B cell (primary cell): ENCODE results near the gene GPRC5B. TPM values are rescaled to one million over a fixed set of nuclear protein-coding genes. Genes with fewer than 3 reads are reported as not detected.

ENCODE experiments used
- ATAC-seq: fragments of 200-7000 bp; cut with Tn5 transposase; one replicate; pipeline ENCODE4 v1.10.0; 2021; ENCODE audit warnings: low read depth, mild to moderate bottlenecking, moderate number of reproducible peaks, moderate library complexity
- CTCF ChIA-PET: fragments of 350-600 bp; sonication (Branson Sonifier 250); formaldehyde crosslinking; loops from one replicate; lab custom pipeline; 2021; ENCODE audit warnings: antibody characterized with exemption, inconsistent platforms; lab: Charles Lee
- POLR2A ChIA-PET: fragments of 350-600 bp; sonication (Branson Sonifier 250); formaldehyde crosslinking; loops from one replicate; lab custom pipeline; 2021; ENCODE audit warnings: antibody characterized with exemption; lab: Charles Lee
- DNase-seq: peaks from one replicate; pipeline ENCODE4 v3.0.0; 2013
- H2AFZ ChIP-seq: 2 replicates; pipeline ENCODE4 v1.6.1; 2012; ENCODE audit warnings: mild to moderate bottlenecking, low read depth, low read length; ENCODE audit not compliant: insufficient read depth, poor library complexity, severe bottlenecking
- H3K27ac ChIP-seq, 2 donors: 1 replicate in 1 of 2; 2 replicates in 1 of 2; pipeline ENCODE4 v1.5.1; 2012 to 2013; ENCODE audit warnings: low read length in 2 of 2, mild to moderate bottlenecking in 2 of 2, moderate library complexity in 1 of 2
- H3K27me3 ChIP-seq, 4 experiments: fragments of 200-600 bp in 1 of 4; sonication (generic) in 1 of 4; replicated peaks in 1 of 4; 1 replicate in 2 of 4; 2 replicates in 2 of 4; pipeline versions ENCODE4 v1.6.1 to v1.7.0; 2013 to 2016; ENCODE audit warnings: low read length in 3 of 4, mild to moderate bottlenecking in 2 of 4, mixed read lengths in 1 of 4, moderate library complexity in 1 of 4; ENCODE audit not compliant: insufficient read depth in 4 of 4, control insufficient read depth in 3 of 4; ENCODE audit errors: control extremely low read depth in 1 of 4
- H3K36me3 ChIP-seq, 2 experiments: replicated peaks in 1 of 2; 1 replicate in 1 of 2; 2 replicates in 1 of 2; pipeline versions ENCODE4 v1.6.1 to v1.7.1; 2013; ENCODE audit warnings: low read length in 1 of 2; ENCODE audit not compliant: insufficient read depth in 2 of 2, control insufficient read depth in 1 of 2; ENCODE audit errors: control extremely low read depth in 1 of 2, extremely low read depth in 1 of 2
- H3K4me1 ChIP-seq, 2 donors: fragments of 200-600 bp in 1 of 2; sonication (generic) in 1 of 2; 1 replicate in 1 of 2; 2 replicates in 1 of 2; pipeline versions ENCODE4 v1.5.1 to v1.6.1; 2013 to 2017; ENCODE audit warnings: low read length in 2 of 2; ENCODE audit not compliant: control insufficient read depth in 2 of 2, insufficient read depth in 2 of 2
- H3K4me2 ChIP-seq: replicated peaks from 2 replicates; pipeline ENCODE3; 2012; ENCODE audit warnings: mild to moderate bottlenecking, low read depth, low read length; ENCODE audit not compliant: poor library complexity, severe bottlenecking
- H3K4me3 ChIP-seq, 5 experiments: fragments of 200-600 bp in 1 of 5; sonication (generic) in 1 of 5; 1 replicate in 3 of 5; 2 replicates in 2 of 5; pipeline versions ENCODE4 v1.5.1 to v1.7.0; 2011 to 2016; ENCODE audit warnings: low read length in 4 of 5, mild to moderate bottlenecking in 4 of 5, low read depth in 2 of 5, control low read depth in 1 of 5, moderate library complexity in 1 of 5; ENCODE audit not compliant: insufficient read depth in 1 of 5; ENCODE audit errors: control extremely low read depth in 1 of 5, extremely low read depth in 1 of 5
- H3K79me2 ChIP-seq: fragments of 200-600 bp; sonication (generic); one replicate; pipeline ENCODE4 v1.6.0; 2016; ENCODE audit warnings: low read length; ENCODE audit not compliant: control insufficient read depth, insufficient read depth
- H3K9ac ChIP-seq: fragments of 200-600 bp; sonication (generic); 2 replicates; pipeline ENCODE4 v1.6.1; 2017; ENCODE audit warnings: mild to moderate bottlenecking, low read length, moderate library complexity
- H3K9me3 ChIP-seq, 3 donors: one replicate each; pipeline versions ENCODE4 v1.6.1 to v1.7.1; 2013; ENCODE audit warnings: low read length in 2 of 3; ENCODE audit not compliant: control insufficient read depth in 2 of 3, insufficient read depth in 1 of 3; ENCODE audit errors: control extremely low read depth in 1 of 3
- H4K20me1 ChIP-seq: 2 replicates; pipeline ENCODE4 v1.6.0; 2012; ENCODE audit warnings: mild to moderate bottlenecking, low read length; ENCODE audit not compliant: insufficient read depth, control insufficient read depth, poor library complexity, severe bottlenecking
- H3K27ac Mint-ChIP-seq: one replicate; pipeline ENCODE4 v1.8.0; 2021; ENCODE audit warnings: mixed read lengths
- H3K27me3 Mint-ChIP-seq: one replicate; pipeline ENCODE4 v1.8.0; 2021; ENCODE audit warnings: mixed read lengths
- H3K4me1 Mint-ChIP-seq: one replicate; pipeline ENCODE4 v1.8.0; 2021; ENCODE audit warnings: mixed read lengths
- H3K4me3 Mint-ChIP-seq: one replicate; pipeline ENCODE4 v1.8.0; 2021; ENCODE audit warnings: mixed read lengths
- H3K9me3 Mint-ChIP-seq: one replicate; pipeline ENCODE4 v1.8.0; 2022; ENCODE audit warnings: mixed read lengths; ENCODE audit not compliant: insufficient read depth
- EZH2 ChIP-seq: IDR thresholded peaks from 2 replicates; pipeline ENCODE4 v1.6.1; 2012; ENCODE audit warnings: borderline replicate concordance, low read depth, mild to moderate bottlenecking, moderate library complexity, low read length; ENCODE audit not compliant: insufficient read depth, poor library complexity, severe bottlenecking
- WGBS: methylation state at CpG from one replicate; pipeline ENCODE4 v1.1.5; 2013; ENCODE audit warnings: missing lambda C conversion rate; ENCODE audit not compliant: insufficient coverage; 5-methylcytosine and 5-hydroxymethylcytosine counted together
- intact Hi-C: fragments of 100-400 bp; cut with micrococcal nuclease; formaldehyde crosslinking; loops from one replicate; pipeline ENCODE4 v1.10.0; 2022
- polyA plus RNA-seq: library from polyadenylated mRNA; depleted of rRNA; stranded (reverse); fragments of >200 nt; gene quantifications from 2 replicates; pipeline ENCODE4 v1.2.3, GENCODE V29; 2012
- total RNA-seq, 2 donors: library from RNA; stranded (reverse); fragments of 120-200 nt in 1 of 2; gene quantifications; 1 replicate in 1 of 2; 2 replicates in 1 of 2; pipeline versions ENCODE4 v1.2.3 to v1.2.4, GENCODE V29; 2013 to 2022
- TF ChIP-seq, protein P1 (sequence below): fragments of 200-600 bp; IDR thresholded peaks from one replicate; pipeline ENCODE4 v1.8.0; 2022; ENCODE audit warnings: antibody characterized with exemption, mild to moderate bottlenecking

Gene GPRC5B
- total and polyA plus RNA-seq, 2 donors (not counting 1 experiment from before 2014, with no cell fraction given), result not detected

DNA sequence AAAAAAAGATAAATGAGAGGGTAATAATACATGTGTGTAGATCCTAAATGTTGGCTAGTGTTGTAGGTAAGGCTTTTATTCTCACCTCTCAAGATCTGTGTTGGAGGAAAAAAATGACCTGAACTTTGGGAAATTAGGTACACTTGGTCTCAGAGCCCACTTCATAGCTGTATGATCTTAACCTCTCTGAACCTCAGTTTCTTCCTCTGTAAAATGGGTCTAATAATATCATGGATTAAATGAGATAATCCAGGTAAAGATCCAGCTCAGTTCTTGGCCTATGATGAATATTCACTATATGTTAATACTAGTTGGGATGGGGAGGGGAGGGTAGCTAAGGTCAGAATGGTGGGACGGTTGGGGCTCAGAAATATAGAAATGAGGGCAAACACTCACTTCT, 24.3 kb upstream of the GPRC5B start:
- Histone ChIP-seq H3K4me3 (no peak overlapping the region), H3K9ac (no peak overlapping the region), H3K4me2 (no peak overlapping the region), H3K9me3 (peaks cover 0 to 10% (median 3%) of the 10 kb centered on the region in 3 donors), H3K27ac (no peak overlapping the region), H3K4me1 (peaks cover 0 to 5% of the 10 kb centered on the region in 2 donors), H4K20me1 (no peaks in the 10 kb centered on the region), H3K79me2 (no peaks in the 10 kb centered on the region), H3K27me3 (peaks cover 0 to 10% (median 0%) of the 10 kb centered on the region in 4 experiments), H2AFZ (no peak overlapping the region), H3K36me3 (no peaks in the 10 kb centered on the region)
- no CpG with 5 or more reads among the region's 1 CpG for WGBS
- Mint-ChIP-seq H3K9me3 (no peaks in the 10 kb centered on the region), H3K4me1 (peaks cover 6% of the 10 kb centered on the region), H3K4me3 (no peak overlapping the region), H3K27me3 (peaks cover 28% of the 10 kb centered on the region), H3K27ac (no peak overlapping the region)
- POLR2A ChIA-PET, result no interaction called here
- TF ChIP-seq, protein P1, sequence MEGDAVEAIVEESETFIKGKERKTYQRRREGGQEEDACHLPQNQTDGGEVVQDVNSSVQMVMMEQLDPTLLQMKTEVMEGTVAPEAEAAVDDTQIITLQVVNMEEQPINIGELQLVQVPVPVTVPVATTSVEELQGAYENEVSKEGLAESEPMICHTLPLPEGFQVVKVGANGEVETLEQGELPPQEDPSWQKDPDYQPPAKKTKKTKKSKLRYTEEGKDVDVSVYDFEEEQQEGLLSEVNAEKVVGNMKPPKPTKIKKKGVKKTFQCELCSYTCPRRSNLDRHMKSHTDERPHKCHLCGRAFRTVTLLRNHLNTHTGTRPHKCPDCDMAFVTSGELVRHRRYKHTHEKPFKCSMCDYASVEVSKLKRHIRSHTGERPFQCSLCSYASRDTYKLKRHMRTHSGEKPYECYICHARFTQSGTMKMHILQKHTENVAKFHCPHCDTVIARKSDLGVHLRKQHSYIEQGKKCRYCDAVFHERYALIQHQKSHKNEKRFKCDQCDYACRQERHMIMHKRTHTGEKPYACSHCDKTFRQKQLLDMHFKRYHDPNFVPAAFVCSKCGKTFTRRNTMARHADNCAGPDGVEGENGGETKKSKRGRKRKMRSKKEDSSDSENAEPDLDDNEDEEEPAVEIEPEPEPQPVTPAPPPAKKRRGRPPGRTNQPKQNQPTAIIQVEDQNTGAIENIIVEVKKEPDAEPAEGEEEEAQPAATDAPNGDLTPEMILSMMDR, result no peak
- no peak for TF ChIP-seq EZH2
- ATAC-seq, result no peak
- intact Hi-C loops, result no loop called here
- no peak for DNase-seq
- CTCF ChIA-PET, result interaction anchor here (0.9 to 2.8 kb wide), 3 partner anchors 11 to 475 kb away, joined by 3 to 26 read pairs (median 3); no protein-coding TSS in a partner anchor

DNA sequence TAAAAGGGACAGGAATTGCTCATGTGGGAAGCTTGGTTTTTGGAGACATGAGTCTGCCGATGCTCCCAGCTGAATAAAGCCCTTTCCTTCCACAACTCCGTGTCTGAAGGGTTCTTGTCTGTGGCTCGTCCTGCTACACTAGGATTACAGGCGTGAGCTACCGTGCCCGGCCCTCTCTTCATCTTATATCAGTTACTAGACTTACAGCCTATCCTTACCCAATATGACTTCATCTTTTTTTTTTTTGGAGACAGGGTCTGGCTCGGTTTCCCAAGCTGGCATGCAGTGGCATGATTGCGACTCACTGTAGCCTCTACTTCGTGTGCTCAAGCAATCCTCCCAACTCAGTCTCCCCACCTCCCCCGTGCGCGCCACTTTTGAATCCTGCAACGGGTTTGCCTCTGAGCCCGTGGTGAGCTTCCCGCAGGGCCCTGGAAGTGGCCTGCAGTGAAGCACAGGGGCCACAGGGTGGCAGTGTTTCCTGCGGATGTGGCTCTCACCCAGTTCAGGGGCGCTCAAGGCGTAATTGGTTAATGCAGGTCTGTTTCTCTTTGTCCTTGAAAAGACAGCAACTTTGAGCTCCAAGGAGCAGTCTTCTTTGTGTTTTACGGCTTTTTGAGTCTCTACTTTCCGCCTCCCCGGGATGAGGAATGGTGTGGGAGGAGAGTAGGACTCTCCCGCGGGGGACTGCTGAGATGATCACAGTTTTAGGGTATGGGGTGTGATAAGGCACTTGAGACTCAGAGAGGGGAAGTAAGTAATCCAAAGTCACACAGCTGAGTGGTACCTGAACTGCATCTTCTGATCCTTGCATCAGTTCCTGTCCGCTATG, 22.7 kb upstream of the GPRC5B start:
- Mint-ChIP-seq H3K27ac (no peak overlapping the region), H3K27me3 (peaks cover 27% of the 10 kb centered on the region), H3K9me3 (no peaks in the 10 kb centered on the region), H3K4me3 (no peak overlapping the region), H3K4me1 (peaks cover 6% of the 10 kb centered on the region)
- peak overlapping the region; percentile 23 for H3K4me2 ChIP-seq
- H3K79me2 ChIP-seq, result no peaks in the 10 kb centered on the region
- peak overlapping the region; percentile 55 for H2AFZ ChIP-seq
- H3K36me3 ChIP-seq, result no peaks in the 10 kb centered on the region
- TF ChIP-seq, protein P1, result peak; percentile 87
- no peak for TF ChIP-seq EZH2
- ATAC-seq (peak; percentile 78), DNase-seq (peak; percentile 59)
- peaks cover 0 to 10% (median 0%) of the 10 kb centered on the region in 4 experiments for H3K27me3 ChIP-seq
- H3K9ac ChIP-seq, result no peak overlapping the region
- H3K4me3 ChIP-seq, result no peak overlapping the region
- 23% methylated on average over 22 of the region's 24 CpGs for WGBS
- no peaks in the 10 kb centered on the region for H4K20me1 ChIP-seq
- intact Hi-C loops, result no loop called here
- ChIA-PET POLR2A (no interaction called here), CTCF (interaction anchor here (0.6 to 2.8 kb wide), 15 partner anchors 8 to 835 kb away, joined by 3 to 26 read pairs (median 4); no protein-coding TSS in a partner anchor)
- peaks cover 0 to 5% of the 10 kb centered on the region in 2 donors for H3K4me1 ChIP-seq
- no peak overlapping the region for H3K27ac ChIP-seq
- H3K9me3 ChIP-seq, result peaks cover 0 to 12% (median 3%) of the 10 kb centered on the region in 3 donors
